ENCODE results near the gene PPID. TPM values are rescaled to one million over a fixed set of nuclear protein-coding genes. Genes with fewer than 3 reads are reported as not detected.

The PPID gene
- total RNA-seq, 1 experiment from 2014 or later: 53.5 TPM

DNA sequence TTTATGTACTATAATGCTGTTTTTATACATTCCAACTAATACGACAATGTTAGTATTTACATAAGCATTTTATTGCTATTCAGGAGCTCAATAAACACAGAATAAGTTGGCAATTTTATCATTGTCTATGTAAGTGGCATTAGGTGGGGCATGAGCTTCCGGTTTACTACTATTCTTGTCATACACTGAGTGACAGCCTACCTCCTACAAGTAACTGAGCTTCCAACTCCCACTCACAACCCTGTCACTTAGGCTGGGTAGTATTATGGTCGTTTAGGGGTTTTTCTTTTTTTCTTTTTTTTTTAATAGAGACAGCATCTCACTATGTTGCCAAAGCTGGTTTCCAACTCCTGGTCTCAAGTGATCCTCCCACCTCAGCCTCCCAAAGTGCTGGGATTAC, 7.4 kb downstream of the PPID start:
- Histone ChIP-seq H3K4ac (ENCODE audit: low read depth, low read length) (no peak overlapping the region), H3K9me3 (ENCODE audit: control insufficient read depth, low read depth, low read length) (no peaks in the 10 kb centered on the region), H2BK15ac (ENCODE audit: low read depth, low read length) (no peak overlapping the region), H2BK5ac (ENCODE audit: insufficient read length, low read length) (no peak overlapping the region), H4K8ac (replicated peaks; ENCODE audit: insufficient read length, low read depth, low read length) (no peak overlapping the region), H3K27ac (ENCODE audit: insufficient read length, low read depth, low read length) (no peak overlapping the region), H4K5ac (ENCODE audit: insufficient read length, low read depth, low read length) (no peak overlapping the region), H3K14ac (ENCODE audit: insufficient read depth, low read length) (no peak overlapping the region), H2BK120ac (ENCODE audit: low read depth, low read length, poor library complexity, severe bottlenecking) (no peak overlapping the region), H3K79me1 (ENCODE audit: insufficient read depth, low read depth, low read length, poor library complexity, severe bottlenecking) (peaks cover 2% of the 10 kb centered on the region), H3K56ac (ENCODE audit: insufficient read length, low read depth, low read length) (no peak overlapping the region), H2BK20ac (ENCODE audit: low read depth, low read length, poor library complexity, severe bottlenecking) (no peak overlapping the region), H3K79me2 (ENCODE audit: insufficient read depth, low read length) (0 out of 2 replicates have a peak, but pooled peaks cover 1% of the 10 kb centered on the region), H3K23ac (ENCODE audit: insufficient read length, low read depth, low read length) (no peak overlapping the region), H2AFZ (ENCODE audit: low read length) (no peak overlapping the region), H4K20me1 (ENCODE audit: control insufficient read depth, insufficient read depth, insufficient read length) (no peaks in the 10 kb centered on the region), H3K4me2 (ENCODE audit: insufficient read depth, insufficient read length, low read length) (no peak overlapping the region), H2BK12ac (ENCODE audit: insufficient read length, low read depth, low read length) (no peak overlapping the region), H3K18ac (ENCODE audit: insufficient read length, low read depth, low read length) (no peak overlapping the region), H3K27me3 (ENCODE audit: insufficient read depth, low read length) (no peaks in the 10 kb centered on the region), H3K4me1 (ENCODE audit: insufficient read depth, low read length) (no peaks in the 10 kb centered on the region), H3T11ph (ENCODE audit: low read length) (no peak overlapping the region), H3K9ac (ENCODE audit: extremely low read depth, insufficient read length, low read length) (no peak overlapping the region), H3K23me2 (ENCODE audit: insufficient read length, low read depth, low read length, poor library complexity, severe bottlenecking) (no peaks in the 10 kb centered on the region), H2AK5ac (ENCODE audit: insufficient read length, low read length) (no peak overlapping the region), H4K91ac (ENCODE audit: insufficient read length, low read depth, low read length) (no peak overlapping the region)
- TF ChIP-seq, protein P1, sequence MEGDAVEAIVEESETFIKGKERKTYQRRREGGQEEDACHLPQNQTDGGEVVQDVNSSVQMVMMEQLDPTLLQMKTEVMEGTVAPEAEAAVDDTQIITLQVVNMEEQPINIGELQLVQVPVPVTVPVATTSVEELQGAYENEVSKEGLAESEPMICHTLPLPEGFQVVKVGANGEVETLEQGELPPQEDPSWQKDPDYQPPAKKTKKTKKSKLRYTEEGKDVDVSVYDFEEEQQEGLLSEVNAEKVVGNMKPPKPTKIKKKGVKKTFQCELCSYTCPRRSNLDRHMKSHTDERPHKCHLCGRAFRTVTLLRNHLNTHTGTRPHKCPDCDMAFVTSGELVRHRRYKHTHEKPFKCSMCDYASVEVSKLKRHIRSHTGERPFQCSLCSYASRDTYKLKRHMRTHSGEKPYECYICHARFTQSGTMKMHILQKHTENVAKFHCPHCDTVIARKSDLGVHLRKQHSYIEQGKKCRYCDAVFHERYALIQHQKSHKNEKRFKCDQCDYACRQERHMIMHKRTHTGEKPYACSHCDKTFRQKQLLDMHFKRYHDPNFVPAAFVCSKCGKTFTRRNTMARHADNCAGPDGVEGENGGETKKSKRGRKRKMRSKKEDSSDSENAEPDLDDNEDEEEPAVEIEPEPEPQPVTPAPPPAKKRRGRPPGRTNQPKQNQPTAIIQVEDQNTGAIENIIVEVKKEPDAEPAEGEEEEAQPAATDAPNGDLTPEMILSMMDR (conservative IDR thresholded peaks at IDR 0.05): no peak
- no CpG with 5 or more reads among the region's 3 CpGs for WGBS (ENCODE audit: extremely low coverage, insufficient read length, low lambda C conversion rate)
- no peak overlapping the region for H3K4me3 Mint-ChIP-seq
- H3K36me3 Mint-ChIP-seq (ENCODE audit: insufficient read depth in 1 of 3, low read depth in 3 of 3): peaks cover 47 to 88% (median 86%) of the 10 kb centered on the region in 3 experiments
- DNase-seq: no peak
- H3K27me3 Mint-ChIP-seq (ENCODE audit: low read depth): no peaks in the 10 kb centered on the region
- no peak overlapping the region for H3K27ac Mint-ChIP-seq
- H3K9me3 Mint-ChIP-seq: no peaks in the 10 kb centered on the region
- no peaks in the 10 kb centered on the region for H3K4me1 Mint-ChIP-seq
